GM19455 (cell line): ENCODE results near the gene SLC2A11.
A peak's percentile ranks its signal among the peaks of the same experiment; 100 is the strongest.
"Not testable (repeated sequence)": the region's sequence is repeated elsewhere in the genome, so short reads cannot be mapped to it uniquely, and the experiment has no call there.

ENCODE experiments used
- ATAC-seq: cut with Tn5 transposase; IDR thresholded peaks from one replicate; pipeline ENCODE4 v1.9.1; 2021; ENCODE audit not compliant: unreplicated experiment

The SLC2A11 gene

DNA sequence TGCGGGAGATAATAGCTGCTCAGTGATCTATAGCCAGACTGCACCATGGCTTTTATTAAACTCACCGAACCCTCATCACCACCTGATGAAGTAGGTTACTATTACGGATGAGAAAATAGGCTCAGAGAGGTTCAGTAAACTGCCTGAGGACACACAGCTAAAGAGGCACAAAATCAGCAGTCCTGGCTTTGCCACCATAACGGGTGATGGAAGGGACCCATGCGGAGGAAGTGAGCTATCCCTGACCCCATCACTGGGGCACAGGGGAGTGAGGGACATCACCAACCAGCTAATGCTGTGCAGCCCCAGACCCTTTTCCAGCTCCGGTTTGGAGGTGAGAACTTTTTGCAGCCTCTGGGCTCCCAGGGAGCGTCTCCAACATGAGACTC lies 11.6 kb upstream of the SLC2A11 start:
- no peak for ATAC-seq

DNA sequence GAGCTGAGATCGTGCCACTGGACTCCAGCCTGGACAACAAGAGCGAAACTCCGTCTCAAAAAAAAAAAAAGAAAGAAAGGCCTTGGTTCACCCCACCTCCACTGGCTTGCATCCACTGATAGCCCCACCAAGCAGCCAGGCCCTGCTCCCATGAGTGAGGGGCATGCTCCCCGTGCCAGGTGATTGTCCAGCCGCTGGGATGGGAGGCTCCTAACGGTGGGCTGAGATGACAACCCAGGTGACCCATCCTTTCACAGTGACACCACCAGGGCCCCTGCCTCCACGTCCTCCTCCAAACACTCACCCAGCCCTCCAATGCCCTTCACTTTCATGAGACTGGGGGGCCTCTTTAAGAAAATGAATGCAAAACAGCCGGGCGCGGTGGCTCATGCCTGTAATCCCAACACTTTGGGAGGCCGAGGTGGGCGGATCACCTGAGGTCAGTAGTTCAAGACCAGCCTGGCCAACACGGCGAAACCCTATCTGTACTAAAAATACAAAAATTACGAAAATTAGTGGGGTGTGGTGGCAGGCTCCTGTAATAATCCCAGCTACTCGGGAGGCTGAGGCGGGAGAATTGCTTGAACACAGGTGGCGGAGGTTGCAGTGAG lies 10.3 kb upstream of the SLC2A11 start:
- ATAC-seq, result no peak

GRCh38 chr22:23847991-23848864 lies 9.4 kb upstream of the SLC2A11 start:
- ATAC-seq, result no peak

DNA sequence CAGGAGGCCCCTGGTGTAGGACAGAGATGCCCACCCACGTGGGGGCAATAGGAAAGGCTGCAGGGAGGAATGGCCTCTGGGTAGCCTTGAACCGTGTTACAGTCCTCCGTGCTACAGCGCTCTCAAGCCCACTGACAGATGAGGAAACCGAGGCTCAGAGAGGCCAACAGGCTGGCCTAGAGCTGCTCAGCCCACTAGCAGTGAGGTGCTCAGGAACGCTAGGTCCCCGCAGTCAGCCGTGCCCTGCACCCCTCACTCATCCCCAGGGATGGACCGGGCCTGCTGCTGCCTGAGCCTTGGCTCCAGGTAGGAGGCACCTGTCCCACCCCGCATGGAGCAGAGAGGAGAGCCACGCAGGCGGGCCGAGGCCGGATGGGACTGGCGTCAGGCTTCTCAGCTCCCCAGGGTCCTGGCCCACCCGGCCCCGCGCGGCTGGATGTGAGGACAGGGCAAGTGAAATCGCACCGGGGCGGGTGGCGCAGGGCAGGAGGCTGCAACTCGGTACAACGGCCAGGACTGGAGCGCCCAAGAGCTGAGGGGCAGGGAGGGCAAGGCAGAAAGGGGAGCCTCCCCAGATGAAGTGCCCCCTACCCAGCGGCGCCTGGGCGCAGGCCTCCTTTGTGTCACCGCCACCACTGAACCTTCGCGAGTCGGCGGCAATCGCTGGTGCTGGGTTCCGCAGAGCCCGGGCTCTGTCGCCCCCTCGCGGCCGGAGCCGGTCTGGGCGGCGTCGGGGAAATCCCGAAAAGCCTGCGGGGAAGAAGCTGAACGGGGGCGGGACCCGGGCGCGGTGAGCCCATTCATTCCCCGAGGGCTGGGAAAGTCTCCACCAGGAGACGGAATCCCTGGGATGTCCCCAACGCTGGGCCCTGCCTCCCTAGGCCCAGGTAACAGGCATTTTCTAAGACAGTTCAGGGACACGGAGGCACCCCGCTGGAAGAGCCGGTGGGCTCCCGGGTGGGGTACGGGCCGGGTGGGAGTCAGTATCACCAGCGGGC lies 8.4 kb upstream of the SLC2A11 start:
- no peak for ATAC-seq

DNA sequence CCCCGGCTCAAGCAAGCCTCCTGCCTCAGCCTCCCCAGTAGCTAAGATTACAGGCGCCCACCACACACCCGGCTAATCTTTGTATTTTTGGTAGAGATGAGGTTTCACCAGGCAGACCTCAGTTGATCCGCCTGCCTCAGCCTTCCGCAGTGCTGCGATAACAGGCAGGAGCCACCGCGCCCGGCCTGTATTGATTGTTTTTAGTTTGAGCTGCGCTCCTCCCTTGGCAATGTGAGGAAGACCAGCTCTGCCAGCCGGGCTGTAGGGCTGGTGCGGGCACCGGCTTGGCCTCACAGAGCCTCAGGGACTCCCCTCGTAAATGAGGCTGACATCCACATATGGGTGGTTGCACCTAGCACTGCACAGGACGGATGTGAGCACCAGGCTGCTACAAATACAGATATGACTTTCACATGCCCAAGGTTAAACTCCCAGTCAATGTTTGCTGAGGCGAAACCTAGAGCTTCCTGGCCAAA lies 7.5 kb upstream of the SLC2A11 start:
- no peak for ATAC-seq

DNA sequence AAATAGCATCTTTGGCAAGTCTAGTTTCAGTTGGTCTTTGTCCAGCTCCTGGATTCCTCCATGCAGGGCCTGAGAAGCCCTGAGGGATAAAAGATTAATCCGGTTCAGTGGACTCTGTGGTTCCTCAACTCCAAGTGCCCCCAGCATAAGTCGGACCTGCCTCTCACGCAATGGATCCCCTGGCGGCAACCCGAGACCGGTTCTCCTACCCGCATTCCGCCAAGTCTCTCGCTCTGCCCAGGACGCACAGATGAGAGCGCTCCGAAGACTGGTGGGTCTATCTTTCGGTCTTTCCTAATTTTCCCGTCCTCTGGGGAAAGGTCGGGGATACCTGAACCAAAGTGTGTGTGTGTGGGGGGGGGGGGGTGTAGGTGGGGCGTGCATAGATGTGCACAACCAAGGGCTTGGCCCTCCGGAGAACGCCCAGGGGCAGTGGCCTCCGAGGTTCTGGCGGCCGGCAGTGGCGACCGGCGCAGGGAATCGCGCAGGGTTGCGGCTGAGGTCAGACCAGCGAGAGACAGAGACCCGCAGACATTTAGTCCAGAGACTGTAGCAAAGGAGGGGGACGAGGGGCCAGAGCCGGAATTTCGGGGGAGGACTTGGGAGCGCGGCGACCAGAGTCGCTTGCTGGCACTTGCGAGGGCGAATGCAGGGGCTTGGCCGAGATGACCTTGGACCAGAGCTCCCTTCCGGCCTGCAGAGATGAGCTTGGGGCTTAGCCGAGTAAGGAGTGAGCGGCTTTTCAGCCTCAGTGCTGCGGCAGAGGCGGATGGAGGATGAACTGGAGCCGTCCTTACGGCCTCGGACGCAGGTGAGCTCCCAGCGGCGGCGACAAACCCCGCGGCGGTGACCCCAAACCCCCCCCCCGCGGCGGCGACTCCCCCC lies 712 bp upstream of the SLC2A11 start:
- peak; percentile 45 for ATAC-seq

DNA sequence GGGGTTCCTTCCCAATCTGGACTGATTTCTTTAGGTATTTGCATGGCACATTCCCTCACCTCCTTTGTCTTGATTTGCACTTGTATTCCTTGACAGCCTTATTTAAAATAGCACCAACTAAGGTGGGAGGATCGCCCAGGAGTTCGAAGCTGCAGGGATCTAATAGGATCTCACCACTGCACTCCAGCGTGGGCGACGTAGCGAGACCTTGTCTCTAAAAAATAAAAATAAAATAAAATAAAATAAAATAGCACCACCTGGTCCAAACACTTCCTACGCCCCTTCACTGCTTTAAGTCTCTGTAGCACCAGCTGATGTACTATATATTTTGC lies 775 bp downstream of the SLC2A11 start:
- ATAC-seq, result no peak

DNA sequence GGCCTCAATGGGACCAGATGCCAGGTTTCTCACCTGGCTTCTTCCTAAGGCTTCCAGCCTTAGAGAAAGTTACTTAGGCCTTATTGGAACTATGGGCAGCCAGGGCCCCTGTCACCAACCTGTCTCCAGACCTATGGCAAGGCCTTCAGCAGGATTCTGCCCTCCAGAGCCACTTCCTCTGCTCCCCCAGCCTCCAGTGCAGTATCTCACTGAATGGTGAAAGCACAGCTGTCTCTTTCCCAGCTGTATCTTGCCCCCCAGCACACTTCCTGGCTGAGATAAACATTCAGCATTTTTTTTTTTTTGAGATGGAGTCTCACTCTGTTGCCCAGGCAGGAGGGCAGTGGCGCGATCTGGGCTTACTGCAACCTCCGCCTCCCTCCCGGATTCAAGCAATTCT lies 1.5 kb downstream of the SLC2A11 start:
- ATAC-seq, result no peak

DNA sequence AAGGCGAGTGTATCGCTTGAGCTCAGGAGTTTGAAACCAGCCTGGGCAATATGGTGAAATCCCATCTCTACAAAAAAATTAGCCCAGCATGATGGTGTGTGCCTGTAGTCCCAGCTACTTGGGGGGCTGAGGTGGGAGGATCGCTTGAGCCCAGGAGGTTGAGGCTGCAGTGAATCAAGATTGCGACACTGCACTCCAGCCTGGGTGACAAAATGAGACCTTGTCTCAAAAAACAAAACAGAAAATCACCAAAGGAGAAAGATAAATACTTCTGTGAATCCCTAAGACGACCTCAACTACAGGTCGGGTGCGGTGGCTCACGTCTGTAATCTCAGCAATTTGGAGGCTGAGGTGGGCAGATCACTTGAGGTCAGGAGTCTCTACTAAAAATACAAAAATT lies 2.5 kb downstream of the SLC2A11 start:
- ATAC-seq, result not testable (repeated sequence)

DNA sequence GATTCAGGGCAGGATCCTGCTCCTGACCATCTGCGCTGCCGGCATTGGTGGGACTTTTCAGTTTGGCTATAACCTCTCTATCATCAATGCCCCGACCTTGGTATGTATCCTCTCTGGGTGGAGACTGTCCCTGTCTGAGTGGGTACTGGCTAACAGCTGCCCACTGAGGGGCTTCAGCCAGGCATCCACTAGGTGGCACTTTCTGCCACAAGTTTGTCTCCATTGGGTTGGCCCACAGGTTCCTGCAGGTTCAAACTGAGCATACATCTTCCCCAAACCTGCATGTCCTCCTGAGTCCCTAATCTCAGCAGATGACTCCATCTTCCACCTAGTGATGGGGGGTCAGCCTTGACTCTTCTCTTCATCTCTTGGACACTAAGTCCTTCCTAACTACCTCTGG lies 4.4 kb downstream of the SLC2A11 start:
- no peak for ATAC-seq

DNA sequence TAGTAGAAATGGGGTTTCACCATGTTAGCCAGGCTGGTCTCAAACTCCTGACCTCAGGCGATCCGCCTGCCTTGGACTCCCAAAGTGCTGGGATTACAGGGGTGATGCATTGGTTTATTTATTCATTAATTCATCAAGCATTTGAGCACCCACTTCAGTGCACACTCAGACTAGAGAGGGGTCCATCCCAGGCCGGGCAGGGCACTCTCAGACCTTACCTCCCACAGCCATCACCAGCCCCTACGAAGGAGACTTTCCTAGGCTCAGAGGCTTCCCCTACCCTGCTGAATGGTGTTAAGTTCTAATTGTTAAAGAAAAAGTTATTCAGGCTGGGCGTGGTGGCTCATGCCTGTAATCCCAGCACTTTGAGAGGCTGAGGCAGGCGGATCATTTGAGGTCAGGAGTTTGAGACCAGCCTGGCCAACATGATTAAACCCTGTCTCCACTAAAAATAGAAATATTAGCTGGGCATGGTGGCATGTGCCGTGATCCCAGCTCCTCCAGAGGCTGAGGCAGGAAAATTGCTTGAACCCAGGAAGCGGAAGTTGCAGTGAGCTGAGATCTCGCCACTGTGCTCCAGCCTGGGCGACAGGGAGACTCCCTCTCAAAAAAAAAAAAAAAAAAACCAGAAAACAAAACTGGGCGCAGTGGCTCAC lies 7.0 kb downstream of the SLC2A11 start:
- not testable (repeated sequence) for ATAC-seq

GRCh38 chr22:23868580-23868979 lies 10.9 kb downstream of the SLC2A11 start:
- no peak for ATAC-seq

- no peak for ATAC-seq
These were observed 17.2 kb downstream of the SLC2A11 start for GRCh38 chr22:23874871-23875270.

DNA sequence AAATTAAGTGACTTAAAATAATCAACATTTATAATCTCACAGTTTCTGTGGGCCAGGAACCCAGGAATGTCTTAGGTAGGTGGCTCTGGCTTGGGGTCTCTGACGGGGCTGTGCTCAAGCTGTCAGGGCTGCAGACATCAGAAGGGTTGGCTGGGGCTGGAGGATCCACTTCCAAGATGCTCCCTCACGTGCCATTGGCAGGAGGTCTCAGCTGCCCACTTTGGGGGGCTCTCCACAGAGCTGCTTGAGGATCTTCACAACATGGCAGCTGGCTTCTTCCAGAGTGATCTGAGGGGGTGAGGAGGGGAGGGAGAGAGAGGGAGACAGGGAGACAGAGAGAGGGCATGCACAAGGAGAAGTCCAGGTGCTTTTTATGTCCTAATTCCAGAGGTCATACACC lies 18.1 kb downstream of the SLC2A11 start:
- no peak for ATAC-seq

DNA sequence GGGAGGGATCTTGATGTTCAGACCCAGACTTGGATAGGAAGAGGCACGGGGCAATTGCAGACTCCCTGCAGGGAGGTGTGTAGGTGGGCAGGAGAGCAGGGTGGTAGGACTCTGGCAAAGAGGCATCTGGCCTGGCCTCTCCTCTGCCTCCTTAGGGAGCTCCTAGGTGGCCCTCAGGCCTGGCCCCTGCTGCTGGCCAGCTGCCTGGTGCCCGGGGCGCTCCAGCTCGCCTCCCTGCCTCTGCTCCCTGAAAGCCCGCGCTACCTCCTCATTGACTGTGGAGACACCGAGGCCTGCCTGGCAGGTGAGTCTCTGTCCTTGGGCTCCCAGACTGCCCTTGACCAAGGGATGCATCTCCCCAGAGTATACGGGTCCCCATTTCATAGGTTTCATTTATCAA lies 19.9 kb downstream of the SLC2A11 start:
- no peak for ATAC-seq

- ATAC-seq, result no peak
These were observed 20.5 kb downstream of the SLC2A11 start for GRCh38 chr22:23878219-23878618.

- no peak for ATAC-seq
These were observed 24.7 kb downstream of the SLC2A11 start for GRCh38 chr22:23882370-23882769.

GRCh38 chr22:23883658-23884057 lies 26.0 kb downstream of the SLC2A11 start:
- no peak for ATAC-seq

DNA sequence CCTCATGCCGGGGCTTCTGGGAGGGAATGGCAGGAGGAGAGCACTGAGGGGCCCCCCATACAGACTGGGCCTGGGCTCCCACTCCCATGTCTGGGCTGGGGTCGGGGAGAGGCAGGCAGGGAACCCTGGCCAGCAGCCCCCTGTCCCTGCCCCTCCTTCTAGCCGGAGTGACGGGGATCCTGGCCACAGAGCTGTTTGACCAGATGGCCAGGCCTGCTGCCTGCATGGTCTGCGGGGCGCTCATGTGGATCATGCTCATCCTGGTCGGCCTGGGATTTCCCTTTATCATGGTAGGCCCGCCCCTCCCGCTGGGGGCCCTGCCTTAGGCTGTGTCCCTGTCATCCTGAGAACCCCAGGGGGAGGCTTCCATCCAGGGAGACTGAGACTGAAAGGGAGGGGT lies 26.5 kb downstream of the SLC2A11 start:
- no peak for ATAC-seq
